Activated CD8-positive, alpha-beta T cell treated with anti-CD3 and anti-CD28 coated beads, Interleukin-2, amount 10 ng/mL, durations not matched to agents 7 days and 5 days (primary cell): ENCODE data around the gene GET3. TPM values are rescaled to one million over a fixed set of nuclear protein-coding genes. Genes with fewer than 3 reads are reported as not detected.
"Not testable (repeated sequence)": the region's sequence is repeated elsewhere in the genome, so short reads cannot be mapped to it uniquely, and the experiment has no call there.

ENCODE experiments used
- ATAC-seq: fragments of 150-1000 bp; cut with Tn5 transposase; one replicate; pipeline ENCODE4 v1.10.0; 2021; ENCODE audit warnings: moderate library complexity
- CTCF ChIA-PET: fragments of 350-600 bp; sonication (Branson Sonifier 250); formaldehyde crosslinking; loops from one replicate; lab custom pipeline; 2021; ENCODE audit warnings: antibody characterized with exemption; lab: Charles Lee
- POLR2A ChIA-PET: fragments of 350-600 bp; sonication (Branson Sonifier 250); formaldehyde crosslinking; loops from one replicate; lab custom pipeline; 2021; ENCODE audit warnings: antibody characterized with exemption; lab: Charles Lee
- DNase-seq: peaks from one replicate; pipeline ENCODE4 v3.0.0-alpha.2; 2020
- H3K27ac Mint-ChIP-seq: one replicate; pipeline ENCODE4 v1.8.0; 2021; ENCODE audit warnings: mild to moderate bottlenecking, mixed read lengths
- H3K27me3 Mint-ChIP-seq: one replicate; pipeline ENCODE4 v1.8.0; 2021; ENCODE audit warnings: low read depth, mixed read lengths
- H3K36me3 Mint-ChIP-seq: one replicate; pipeline ENCODE4 v1.8.0; 2021; ENCODE audit warnings: low read depth, mixed read lengths
- H3K4me1 Mint-ChIP-seq: one replicate; pipeline ENCODE4 v1.8.0; 2021; ENCODE audit warnings: low read depth, mixed read lengths
- H3K4me3 Mint-ChIP-seq: one replicate; pipeline ENCODE4 v1.8.0; 2021; ENCODE audit warnings: mild to moderate bottlenecking, mixed read lengths
- H3K9me3 Mint-ChIP-seq: one replicate; pipeline ENCODE4 v1.8.0; 2022; ENCODE audit warnings: mixed read lengths; ENCODE audit not compliant: insufficient read depth
- total RNA-seq, 2 experiments: library from RNA; stranded (reverse); gene quantifications; one replicate each; pipeline ENCODE4 v1.2.3, GENCODE V29; 2021

GET3 gene
- total RNA-seq, 2 experiments from 2014 or later = 66.8 to 71.5 TPM

DNA sequence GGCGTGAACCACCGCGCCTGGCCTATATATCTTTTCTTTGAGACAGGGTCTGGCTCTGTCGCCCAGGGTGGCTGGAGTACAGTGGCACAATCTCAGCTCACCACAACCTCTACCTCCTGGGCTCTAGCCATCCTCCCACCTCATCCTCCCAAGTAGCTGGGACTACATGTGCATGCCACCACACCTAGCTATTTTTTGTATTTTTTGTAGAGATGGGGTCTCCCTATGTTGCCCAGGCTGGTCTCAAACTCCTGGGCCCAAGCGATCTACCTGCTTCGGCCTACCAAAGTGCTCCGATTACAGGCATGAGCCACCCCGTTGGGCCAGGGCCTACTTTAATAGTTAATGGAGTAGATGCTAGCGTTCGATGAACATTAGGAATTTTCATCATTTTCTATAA, 17.0 kb upstream of the GET3 start:
- Mint-ChIP-seq H3K4me1 (peaks cover 30% of the 10 kb centered on the region), H3K27ac (peak overlapping the region; percentile 94), H3K9me3 (no peaks in the 10 kb centered on the region), H3K36me3 (peaks cover 42% of the 10 kb centered on the region), H3K27me3 (no peaks in the 10 kb centered on the region), H3K4me3 (peak overlapping the region; percentile 88)
- ATAC-seq = no peak
- CTCF ChIA-PET = interaction anchor here (0.9 to 9.2 kb wide), 7 partner anchors 13 to 127 kb away, joined by 3 to 85 read pairs (median 4); partner anchors contain the start of genes GET3 and TRIR
- POLR2A ChIA-PET = interaction anchor here (0.9 to 5.6 kb wide), 3 partner anchors 14 to 81 kb away, joined by 3 to 109 read pairs (median 4); partner anchors contain the start of genes DHPS, GET3 and TRIR
- DNase-seq = no peak

GRCh38 chr19:12720851-12721655, 16.2 kb upstream of the GET3 start:
- H3K36me3 Mint-ChIP-seq = peaks cover 38% of the 10 kb centered on the region
- DNase-seq (peak; percentile 54), ATAC-seq (no peak)
- no peaks in the 10 kb centered on the region for H3K9me3 Mint-ChIP-seq
- ChIA-PET CTCF (interaction anchor here (0.9 to 9.2 kb wide), 11 partner anchors 13 to 126 kb away, joined by 3 to 85 read pairs (median 9); partner anchors contain the start of genes GET3, JUNB and TRIR), POLR2A (interaction anchor here (0.9 to 5.6 kb wide), 6 partner anchors 14 to 80 kb away, joined by 3 to 109 read pairs (median 6); partner anchors contain the start of genes DHPS, FBXW9, GET3 and JUNB)
- no peaks in the 10 kb centered on the region for H3K27me3 Mint-ChIP-seq
- H3K4me3 Mint-ChIP-seq = peak overlapping the region; percentile 96
- H3K4me1 Mint-ChIP-seq = peaks cover 30% of the 10 kb centered on the region
- H3K27ac Mint-ChIP-seq = peak overlapping the region; percentile 94

DNA sequence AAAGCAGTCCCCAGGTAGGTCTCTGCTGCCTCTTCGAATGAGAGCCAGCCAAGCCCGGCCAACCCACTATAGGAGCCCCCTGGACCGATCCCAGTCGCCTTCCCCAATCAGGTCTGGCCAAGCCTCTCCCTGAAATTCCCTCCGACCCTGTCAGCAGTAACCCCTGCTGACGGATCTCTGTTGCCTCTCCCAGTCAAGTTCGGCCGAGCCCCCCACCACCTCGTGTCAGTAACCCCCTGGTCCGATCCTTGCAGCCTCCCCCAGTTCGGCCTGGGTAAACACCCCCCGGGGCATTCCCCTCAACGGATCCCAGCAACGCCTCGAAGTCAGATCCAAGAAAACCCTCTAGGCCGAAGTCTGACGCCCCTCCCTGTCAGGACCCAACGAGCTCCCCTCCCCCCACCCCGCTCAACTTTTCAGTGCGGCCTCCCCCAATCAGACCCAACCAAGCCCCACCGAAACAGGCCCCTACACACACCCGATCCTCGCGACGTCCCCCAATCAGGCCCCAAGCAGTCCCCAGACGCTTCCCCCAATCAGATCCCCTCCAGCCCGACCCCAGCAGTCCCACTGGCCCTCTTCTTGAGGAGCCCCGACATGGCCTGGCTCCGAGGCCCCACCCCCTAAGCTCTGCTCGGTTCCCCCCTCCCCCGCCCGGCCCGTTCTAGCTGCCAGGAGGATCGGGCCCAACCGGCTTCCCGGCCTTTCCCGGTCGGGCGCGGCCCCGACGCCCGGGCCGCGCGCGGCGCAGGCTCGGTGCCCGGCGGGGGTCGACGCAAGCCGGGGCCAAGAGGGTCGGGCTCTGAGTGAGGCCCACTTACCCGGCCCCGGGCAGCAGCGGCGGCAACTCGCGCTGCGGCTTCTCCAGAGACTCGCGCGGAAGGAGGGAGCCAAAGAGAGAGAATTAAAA, 15.4 kb upstream of the GET3 start:
- Mint-ChIP-seq H3K36me3 (peaks cover 37% of the 10 kb centered on the region), H3K27ac (peak overlapping the region; percentile 93), H3K27me3 (no peaks in the 10 kb centered on the region), H3K4me3 (peak overlapping the region; percentile 96), H3K9me3 (no peaks in the 10 kb centered on the region), H3K4me1 (peaks cover 28% of the 10 kb centered on the region)
- peak; percentile 66 for DNase-seq
- peak; percentile 51 for ATAC-seq
- CTCF ChIA-PET = interaction anchor here (1.0 to 9.2 kb wide), 10 partner anchors 12 to 77 kb away, joined by 3 to 85 read pairs (median 6); partner anchors contain the start of genes JUNB, MAN2B1 and TRIR
- POLR2A ChIA-PET = interaction anchor here (0.6 to 5.6 kb wide), 5 partner anchors 13 to 70 kb away, joined by 3 to 109 read pairs (median 7); partner anchors contain the start of genes DHPS, FBXW9, GET3 and JUNB

GRCh38 chr19:12722566-12723380, 14.5 kb upstream of the GET3 start:
- Mint-ChIP-seq H3K4me3 (peak overlapping the region; percentile 85), H3K4me1 (peaks cover 29% of the 10 kb centered on the region), H3K36me3 (peaks cover 41% of the 10 kb centered on the region), H3K9me3 (no peaks in the 10 kb centered on the region), H3K27ac (peak overlapping the region; percentile 86), H3K27me3 (no peaks in the 10 kb centered on the region)
- ChIA-PET POLR2A (interaction anchor here (0.6 to 5.6 kb wide), 13 partner anchors 9 to 191 kb away, joined by 3 to 109 read pairs (median 4); partner anchors contain the start of genes DHPS, FBXW9, GET3 and JUNB), CTCF (interaction anchor here (0.7 to 9.2 kb wide), 16 partner anchors 11 to 925 kb away, joined by 3 to 85 read pairs (median 3); partner anchors contain the start of genes JUNB, MAN2B1 and TRIR)
- ATAC-seq = peak; percentile 91
- DNase-seq = peak; percentile 98

GRCh38 chr19:12723381-12723640, 14.0 kb upstream of the GET3 start:
- Mint-ChIP-seq H3K27ac (peak overlapping the region; percentile 86), H3K4me3 (peak overlapping the region; percentile 85), H3K36me3 (peaks cover 44% of the 10 kb centered on the region), H3K27me3 (no peaks in the 10 kb centered on the region), H3K9me3 (no peaks in the 10 kb centered on the region), H3K4me1 (peaks cover 28% of the 10 kb centered on the region)
- ChIA-PET POLR2A (interaction anchor here (0.6 to 5.6 kb wide), 10 partner anchors 9 to 190 kb away, joined by 3 to 109 read pairs (median 4); partner anchors contain the start of genes DHPS, FBXW9, GET3 and JUNB), CTCF (interaction anchor here (0.7 to 9.2 kb wide), 12 partner anchors 10 to 926 kb away, joined by 3 to 85 read pairs (median 4); partner anchors contain the start of genes JUNB and TRIR)
- DNase-seq = no peak
- ATAC-seq = no peak

GRCh38 chr19:12723641-12724426, 13.5 kb upstream of the GET3 start, which contains the start of gene TNPO2:
TSS of gene TNPO2 (minus strand) at chr19:12723932. CDS start at chr19:12720977, 2,955 bp downstream.
- Mint-ChIP-seq H3K27ac (peak within 1 kb of the TSS; percentile 86), H3K27me3 (no peaks in the 10 kb centered on the region), H3K9me3 (no peaks in the 10 kb centered on the region), H3K4me1 (peaks cover 25% of the 10 kb centered on the region), H3K4me3 (peak within 1 kb of the TSS; percentile 85), H3K36me3 (peaks cover 42% of the 10 kb centered on the region)
- ATAC-seq (peak; percentile 41), DNase-seq (peak; percentile 84)
- POLR2A ChIA-PET = interaction anchor here (0.8 to 5.6 kb wide), 6 partner anchors 11 to 190 kb away, joined by 3 to 109 read pairs (median 4); partner anchors contain the start of genes DHPS, FBXW9, GET3 and TRIR
- CTCF ChIA-PET = interaction anchor here (0.7 to 9.2 kb wide), 12 partner anchors 10 to 926 kb away, joined by 3 to 85 read pairs (median 4); partner anchors contain the start of gene TRIR

DNA sequence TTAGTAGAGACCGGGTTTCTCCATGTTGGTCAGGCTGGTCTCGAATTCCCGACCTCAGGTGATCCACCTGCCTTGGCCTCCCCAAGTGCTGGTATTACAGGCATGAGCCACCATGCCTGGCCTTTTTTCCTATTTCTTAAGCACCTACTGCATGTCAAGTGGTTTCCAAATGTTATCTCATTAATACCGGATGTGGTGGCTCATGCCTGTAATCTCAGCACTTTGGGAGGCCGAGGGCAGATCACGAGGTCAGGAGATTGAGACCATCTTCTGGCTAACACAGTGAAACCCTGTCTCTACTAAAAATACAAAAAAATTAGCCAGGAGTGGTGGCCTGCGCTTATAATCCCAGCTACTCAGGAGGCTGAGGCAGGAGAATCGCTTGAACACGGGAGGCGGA, 11.7 kb upstream of the GET3 start:
- H3K9me3 Mint-ChIP-seq, H3K27me3 Mint-ChIP-seq, ATAC-seq, DNase-seq, H3K4me3 Mint-ChIP-seq, H3K27ac Mint-ChIP-seq: not testable (repeated sequence)
- POLR2A ChIA-PET = interaction anchor here (1.0 to 1.5 kb wide), 2 partner anchors 9 to 44 kb away, joined by 3 to 4 read pairs; partner anchors contain the start of genes DHPS and TRIR
- CTCF ChIA-PET = interaction anchor here (9.2 kb wide), 1 partner anchor 8 kb away, joined by 85 read pairs; the partner anchor contains the start of gene TRIR
- peaks cover 47% of the 10 kb centered on the region for H3K36me3 Mint-ChIP-seq
- H3K4me1 Mint-ChIP-seq = peaks cover 24% of the 10 kb centered on the region

GRCh38 chr19:12726988-12727316, 10.3 kb upstream of the GET3 start:
- Mint-ChIP-seq H3K27me3 (no peaks in the 10 kb centered on the region), H3K36me3 (peaks cover 43% of the 10 kb centered on the region), H3K9me3 (no peaks in the 10 kb centered on the region), H3K27ac (peak overlapping the region; percentile 63), H3K4me3 (no peak overlapping the region), H3K4me1 (peaks cover 25% of the 10 kb centered on the region)
- ATAC-seq = no peak
- DNase-seq = no peak
- CTCF ChIA-PET = interaction anchor here (1.2 to 1.8 kb wide), 2 partner anchors 69 to 121 kb away, joined by 3 to 7 read pairs; no protein-coding TSS in a partner anchor
- POLR2A ChIA-PET = interaction anchor here (0.6 to 1.5 kb wide), 2 partner anchors 45 to 64 kb away, joined by 3 read pairs; partner anchors contain the start of genes DHPS and JUNB

- Mint-ChIP-seq H3K9me3 (no peaks in the 10 kb centered on the region), H3K27me3 (no peaks in the 10 kb centered on the region), H3K4me3 (no peak overlapping the region), H3K27ac (no peak overlapping the region), H3K36me3 (peaks cover 49% of the 10 kb centered on the region), H3K4me1 (peaks cover 32% of the 10 kb centered on the region)
- ATAC-seq (no peak), DNase-seq (no peak)
- ChIA-PET POLR2A (no interaction called here), CTCF (interaction anchor here (1.0 to 1.8 kb wide), 2 partner anchors 46 to 68 kb away, joined by 3 to 7 read pairs; no protein-coding TSS in a partner anchor)
Observed at GRCh38 chr19:12727745-12728433, 9.4 kb upstream of the GET3 start.
